SU-DHL-6 (cell line): ENCODE results near the gene PTPRG.

Experiments used
- CTCF ChIP-seq: fragments of 200-600 bp; sonication (generic); IDR thresholded peaks from one replicate; pipeline ENCODE4 v1.5.1; 2017; ENCODE audit warnings: antibody characterized with exemption, mild to moderate bottlenecking, low read length, moderate library complexity; ENCODE audit not compliant: insufficient read depth, poor library complexity, severe bottlenecking
- EZH2phosphoT487 ChIP-seq: fragments of 200-600 bp; sonication (generic), shearing (Covaris generic); conservative IDR thresholded peaks from 2 replicates; pipeline ENCODE4 v1.6.1; 2018; ENCODE audit warnings: mild to moderate bottlenecking, antibody characterized with exemption, low read length, moderate library complexity, mixed read lengths

GRCh38 chr3:62142331-62143085 is 581.1 kb downstream of the PTPRG start:
- TF ChIP-seq CTCF, result no peak
- TF ChIP-seq EZH2phosphoT487, result no peak
